ENCODE results near the gene TP53I13.

Gene TP53I13

DNA sequence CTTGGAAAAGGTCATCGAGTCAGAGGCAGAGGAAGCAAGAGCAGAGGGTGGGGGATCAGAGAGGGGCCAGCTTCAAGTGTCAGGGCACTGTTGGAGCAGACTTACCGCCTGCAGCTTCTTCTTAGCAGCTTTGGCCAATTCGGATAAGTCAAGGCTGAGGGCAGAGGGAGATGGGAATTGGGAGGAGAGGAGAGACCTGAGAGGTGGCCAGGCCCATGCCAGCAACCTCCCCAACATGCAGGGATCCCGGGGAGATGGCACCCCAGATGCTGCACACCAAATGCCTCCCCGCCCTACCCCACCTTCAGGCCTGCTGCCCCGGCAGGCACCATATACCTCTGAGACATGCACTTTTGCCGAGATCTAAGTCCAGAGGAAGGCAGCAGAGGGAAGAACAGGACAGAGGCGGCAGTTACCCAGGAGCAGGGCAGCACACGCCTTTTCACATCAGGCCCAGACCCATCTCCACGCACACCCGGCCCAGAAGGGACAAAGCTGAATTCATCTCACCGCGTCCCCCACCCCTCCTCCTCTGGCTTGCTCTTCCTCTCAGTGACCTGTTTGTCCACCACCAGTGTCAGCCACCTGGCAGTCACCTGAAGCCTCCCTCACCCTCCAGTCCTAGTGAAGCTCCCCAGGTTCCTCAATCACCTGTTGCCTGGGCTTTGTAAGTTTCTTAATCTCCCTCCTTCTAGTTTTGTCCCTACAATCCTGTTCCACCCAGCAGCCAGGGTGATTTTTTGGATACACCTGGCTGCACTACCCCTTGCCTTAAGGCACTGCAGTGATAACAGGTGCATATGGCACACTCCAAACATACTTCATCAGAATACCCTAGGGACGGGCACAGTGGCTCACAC, 10.4 kb downstream of the TP53I13 start:
- no peak for DNase-seq (ENCODE audit: low spot score in 2 of 2)
- peaks cover 17% of the 10 kb centered on the region for H3K36me3 Mint-ChIP-seq (ENCODE audit: insufficient read depth)
- H3K4me1 Mint-ChIP-seq, result peaks cover 15% of the 10 kb centered on the region

DNA sequence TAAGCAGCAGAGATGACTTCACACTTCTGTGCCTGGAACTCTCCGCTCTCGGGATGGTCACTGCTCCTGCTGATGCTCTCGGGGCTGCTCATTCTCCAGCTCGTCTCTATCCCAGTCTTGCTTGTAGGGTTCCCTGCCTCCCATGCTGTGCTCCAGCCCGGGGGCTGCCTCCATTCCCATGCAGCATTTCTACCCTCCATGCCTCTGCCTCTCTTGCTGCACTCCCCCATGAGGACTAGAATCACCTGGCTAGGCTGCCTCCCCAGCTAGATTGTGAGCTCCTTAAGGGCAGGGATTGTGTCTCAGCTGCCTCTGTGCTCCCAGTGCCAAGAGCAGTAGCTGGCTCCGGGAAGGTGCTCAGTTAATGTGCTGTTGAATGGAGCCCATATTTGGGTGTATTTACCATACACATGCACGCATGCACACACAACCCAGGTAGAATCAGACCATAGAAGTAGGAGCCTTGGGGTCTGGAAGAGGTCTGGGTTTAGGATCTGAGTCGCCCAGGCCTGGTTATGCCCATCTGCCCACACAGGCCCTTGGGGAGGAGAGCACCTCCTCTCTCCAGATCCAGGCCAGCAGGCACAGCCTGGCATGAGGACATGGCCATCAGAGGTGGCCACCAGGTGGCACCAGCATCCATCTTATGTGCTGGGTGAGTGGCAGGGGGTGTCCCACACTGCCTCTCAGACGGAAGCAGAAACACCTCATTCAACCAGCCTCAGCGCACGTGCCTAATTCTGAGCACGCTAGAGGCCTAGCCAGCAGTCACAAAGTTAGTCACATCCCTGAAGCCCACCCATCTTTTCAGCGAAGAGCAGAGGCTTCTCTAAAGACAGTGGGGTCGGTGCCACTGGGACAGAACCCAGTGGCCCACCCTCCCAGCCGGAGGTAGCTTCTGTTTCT, 11.6 kb downstream of the TP53I13 start:
- H3K36me3 Mint-ChIP-seq (ENCODE audit: insufficient read depth), result peaks cover 13% of the 10 kb centered on the region
- ATAC-seq (replicated peaks; ENCODE audit: extremely low read depth, poor library complexity, severe bottlenecking) (peak; percentile 99), DNase-seq (ENCODE audit: low spot score in 2 of 2) (peak; percentile 86 to 89)
- no peaks in the 10 kb centered on the region for H3K9me3 Mint-ChIP-seq
- H3K27me3 Mint-ChIP-seq, result no peaks in the 10 kb centered on the region
- peaks cover 20% of the 10 kb centered on the region for H3K4me1 Mint-ChIP-seq
- H3K27ac Mint-ChIP-seq (ENCODE audit: low read depth), result no peak overlapping the region
- no peak overlapping the region for H3K4me3 Mint-ChIP-seq

More for the DNA sequence above, 10.4 kb downstream of the TP53I13 start:
- ATAC-seq (replicated peaks; ENCODE audit: extremely low read depth, poor library complexity, severe bottlenecking), result no peak
- Mint-ChIP-seq H3K27ac (ENCODE audit: low read depth) (no peak overlapping the region), H3K4me3 (no peak overlapping the region), H3K9me3 (no peaks in the 10 kb centered on the region), H3K27me3 (no peaks in the 10 kb centered on the region)

GRCh38 chr17:29581583-29582253, 13.2 kb downstream of the TP53I13 start:
- Mint-ChIP-seq H3K36me3 (ENCODE audit: insufficient read depth) (peaks cover 10% of the 10 kb centered on the region), H3K27ac (ENCODE audit: low read depth) (no peak overlapping the region), H3K9me3 (no peaks in the 10 kb centered on the region), H3K4me1 (peaks cover 33% of the 10 kb centered on the region), H3K4me3 (no peak overlapping the region), H3K27me3 (no peaks in the 10 kb centered on the region)
- ATAC-seq (replicated peaks; ENCODE audit: extremely low read depth, poor library complexity, severe bottlenecking), result no peak
- no peak for DNase-seq (ENCODE audit: low spot score in 2 of 2)

DNA sequence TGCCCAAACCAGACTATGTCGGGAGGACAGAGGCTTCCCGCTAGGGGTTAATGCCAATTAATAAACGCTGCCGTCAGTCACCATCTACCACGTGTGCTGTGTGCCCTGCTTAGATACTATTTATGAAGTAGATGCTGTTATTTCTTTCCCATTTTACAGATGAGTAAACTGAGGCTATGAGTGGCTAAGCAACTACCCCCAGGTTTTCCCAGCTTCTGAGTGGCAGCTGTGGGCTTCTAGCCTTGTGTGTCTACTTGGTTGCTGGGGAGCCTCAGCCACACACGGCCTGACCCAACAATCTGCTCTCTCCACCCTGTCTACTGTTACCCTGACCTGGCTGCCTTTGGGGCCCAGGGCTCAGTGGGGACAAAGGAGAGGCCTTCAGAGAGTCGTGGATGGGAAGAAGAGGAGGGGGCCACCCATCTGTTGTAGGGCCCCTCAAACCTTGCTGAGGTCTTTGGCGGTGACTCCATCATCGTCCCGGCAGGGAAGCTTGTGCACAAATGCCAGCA, 13.8 kb downstream of the TP53I13 start:
- Mint-ChIP-seq H3K27ac (ENCODE audit: low read depth) (no peak overlapping the region), H3K9me3 (no peaks in the 10 kb centered on the region), H3K4me1 (peaks cover 38% of the 10 kb centered on the region), H3K27me3 (no peaks in the 10 kb centered on the region), H3K36me3 (ENCODE audit: insufficient read depth) (peaks cover 10% of the 10 kb centered on the region), H3K4me3 (no peak overlapping the region)
- ATAC-seq (replicated peaks; ENCODE audit: extremely low read depth, poor library complexity, severe bottlenecking) (no peak), DNase-seq (ENCODE audit: low spot score in 2 of 2) (no peak)

- Mint-ChIP-seq H3K4me1 (peaks cover 43% of the 10 kb centered on the region), H3K27me3 (no peaks in the 10 kb centered on the region), H3K9me3 (no peaks in the 10 kb centered on the region), H3K36me3 (ENCODE audit: insufficient read depth) (peaks cover 10% of the 10 kb centered on the region), H3K4me3 (no peak overlapping the region), H3K27ac (ENCODE audit: low read depth) (no peak overlapping the region)
- ATAC-seq (replicated peaks; ENCODE audit: extremely low read depth, poor library complexity, severe bottlenecking) (no peak), DNase-seq (ENCODE audit: low spot score in 2 of 2) (no peak)
Observed at GRCh38 chr17:29582772-29583171, 14.3 kb downstream of the TP53I13 start.

- H3K4me3 Mint-ChIP-seq, result no peak overlapping the region
- no peaks in the 10 kb centered on the region for H3K27me3 Mint-ChIP-seq
- no peak overlapping the region for H3K27ac Mint-ChIP-seq (ENCODE audit: low read depth)
- peaks cover 10% of the 10 kb centered on the region for H3K36me3 Mint-ChIP-seq (ENCODE audit: insufficient read depth)
- H3K9me3 Mint-ChIP-seq, result no peaks in the 10 kb centered on the region
- ATAC-seq (replicated peaks; ENCODE audit: extremely low read depth, poor library complexity, severe bottlenecking) (no peak), DNase-seq (ENCODE audit: low spot score in 2 of 2) (no peak)
- peaks cover 49% of the 10 kb centered on the region for H3K4me1 Mint-ChIP-seq
Observed at GRCh38 chr17:29583324-29584248, 15.1 kb downstream of the TP53I13 start.

DNA sequence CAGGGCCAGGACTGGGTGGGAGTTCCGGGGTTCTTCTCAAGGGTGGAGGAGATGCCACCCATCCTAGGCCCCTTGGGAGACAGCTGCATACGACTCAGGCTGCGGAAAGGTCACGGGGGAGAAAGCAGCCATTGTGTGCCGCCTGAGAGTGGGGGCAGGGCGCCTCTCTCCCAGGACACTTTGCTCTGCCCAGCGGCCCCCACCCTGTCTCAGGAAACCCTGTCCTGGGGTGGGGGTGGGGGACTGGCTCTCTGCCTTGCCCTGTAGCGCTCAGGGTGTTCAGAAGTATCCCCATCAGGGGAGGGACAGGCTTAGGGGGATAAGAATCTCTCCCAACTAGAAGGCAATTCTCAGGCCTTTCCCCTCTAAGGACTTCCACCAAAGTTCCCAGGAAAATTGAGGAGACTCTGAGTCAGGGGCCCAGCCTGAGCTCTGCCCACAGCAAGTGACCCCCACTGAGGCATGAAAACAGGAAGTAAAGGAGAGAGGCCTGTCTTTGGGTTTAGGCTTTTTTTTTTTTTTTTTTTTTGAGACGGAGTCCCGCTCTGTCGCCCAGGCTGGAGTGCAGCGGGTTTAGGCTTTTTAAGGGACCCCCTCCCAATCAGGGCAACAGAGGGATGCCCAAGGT, 16.1 kb downstream of the TP53I13 start:
- H3K9me3 Mint-ChIP-seq, result no peaks in the 10 kb centered on the region
- DNase-seq (ENCODE audit: low spot score in 2 of 2) (no peak), ATAC-seq (replicated peaks; ENCODE audit: extremely low read depth, poor library complexity, severe bottlenecking) (no peak)
- H3K4me3 Mint-ChIP-seq, result no peak overlapping the region
- peaks cover 10% of the 10 kb centered on the region for H3K36me3 Mint-ChIP-seq (ENCODE audit: insufficient read depth)
- no peaks in the 10 kb centered on the region for H3K27me3 Mint-ChIP-seq
- no peak overlapping the region for H3K27ac Mint-ChIP-seq (ENCODE audit: low read depth)
- H3K4me1 Mint-ChIP-seq, result peaks cover 49% of the 10 kb centered on the region

DNA sequence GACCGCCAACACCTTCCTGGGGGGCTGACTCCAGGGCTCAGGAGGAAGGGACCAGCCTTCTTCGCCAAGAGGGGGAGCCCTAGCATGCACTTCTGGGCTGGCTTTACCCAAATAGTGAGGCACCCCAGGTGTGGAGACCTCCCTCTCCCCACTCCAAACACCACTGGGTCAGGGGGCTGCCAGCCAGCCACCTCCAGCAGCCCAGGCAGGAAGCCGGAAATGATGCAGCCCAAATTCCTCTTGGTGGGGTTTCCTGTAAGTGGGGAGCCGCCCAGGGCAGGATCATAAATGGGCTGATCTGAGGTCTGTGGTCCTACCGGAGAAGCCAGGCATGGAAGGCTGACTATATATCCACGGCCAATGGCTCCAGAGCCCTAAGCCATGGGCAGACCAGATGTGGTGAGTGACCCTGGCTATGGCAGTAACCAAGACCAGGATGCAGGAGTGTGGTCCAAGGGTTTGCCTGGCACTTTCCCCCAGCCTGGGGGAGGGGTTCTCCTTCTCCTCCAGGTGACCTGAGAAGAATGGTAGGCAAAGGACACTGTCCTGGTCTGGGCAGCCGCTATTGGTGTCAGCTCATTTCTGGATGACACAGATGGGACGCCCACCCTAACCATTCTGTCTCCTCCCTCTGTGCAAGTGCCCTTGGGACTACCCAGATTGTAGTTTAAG, 16.7 kb downstream of the TP53I13 start:
- H3K4me3 Mint-ChIP-seq, result no peak overlapping the region
- no peaks in the 10 kb centered on the region for H3K27me3 Mint-ChIP-seq
- no peak for DNase-seq (ENCODE audit: low spot score in 2 of 2)
- H3K4me1 Mint-ChIP-seq, result peaks cover 51% of the 10 kb centered on the region
- ATAC-seq (replicated peaks; ENCODE audit: extremely low read depth, poor library complexity, severe bottlenecking), result no peak
- H3K36me3 Mint-ChIP-seq (ENCODE audit: insufficient read depth), result peaks cover 10% of the 10 kb centered on the region
- peak overlapping the region; percentile 8 for H3K27ac Mint-ChIP-seq (ENCODE audit: low read depth)
- no peaks in the 10 kb centered on the region for H3K9me3 Mint-ChIP-seq

DNA sequence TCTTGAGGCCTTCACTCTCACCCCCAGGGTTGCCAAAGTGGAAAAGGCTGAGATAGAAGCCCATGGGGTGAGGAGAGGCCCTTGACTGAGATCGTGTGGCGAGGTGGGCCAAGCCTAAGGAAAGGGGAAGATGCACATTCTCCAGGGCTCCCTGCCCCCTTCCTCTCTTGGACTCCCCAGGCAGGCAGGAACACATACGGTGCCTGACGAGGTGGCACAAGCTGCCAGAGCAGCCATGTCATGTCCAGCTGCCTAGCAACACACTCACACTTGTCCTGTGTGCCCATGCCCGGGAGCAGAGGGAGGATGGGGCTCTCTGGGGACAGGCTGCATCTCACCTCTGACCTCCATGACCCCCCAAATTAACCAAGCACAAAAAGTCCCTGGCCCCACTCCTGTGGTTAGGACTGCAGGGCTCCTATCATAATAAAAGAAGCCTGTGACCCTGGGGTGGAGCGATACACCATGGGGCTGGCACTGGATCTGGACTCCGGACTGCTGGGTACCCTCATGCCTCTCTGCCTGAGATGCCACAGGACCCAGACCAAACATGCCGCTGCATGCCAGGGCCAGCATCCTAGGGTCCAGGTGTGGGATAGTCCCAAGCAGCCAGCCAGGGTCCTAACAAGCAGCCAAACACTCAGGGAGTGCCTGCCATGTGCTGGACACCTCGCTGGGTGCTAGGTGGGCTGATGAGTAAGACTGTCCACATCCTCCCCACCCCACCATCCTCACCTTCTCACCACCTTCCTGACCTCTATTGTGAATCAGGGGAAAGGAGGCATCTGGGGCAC, 18.4 kb downstream of the TP53I13 start:
- H3K27me3 Mint-ChIP-seq, result no peaks in the 10 kb centered on the region
- no peak for DNase-seq (ENCODE audit: low spot score in 2 of 2)
- no peak for ATAC-seq (replicated peaks; ENCODE audit: extremely low read depth, poor library complexity, severe bottlenecking)
- H3K9me3 Mint-ChIP-seq, result no peaks in the 10 kb centered on the region
- no peak overlapping the region for H3K27ac Mint-ChIP-seq (ENCODE audit: low read depth)
- H3K4me3 Mint-ChIP-seq, result peak overlapping the region; percentile 87
- H3K4me1 Mint-ChIP-seq, result peaks cover 63% of the 10 kb centered on the region
- peaks cover 7% of the 10 kb centered on the region for H3K36me3 Mint-ChIP-seq (ENCODE audit: insufficient read depth)

- H3K4me3 Mint-ChIP-seq, result peak overlapping the region; percentile 87
- H3K4me1 Mint-ChIP-seq, result peaks cover 67% of the 10 kb centered on the region
- peak overlapping the region; percentile 89 for H3K27ac Mint-ChIP-seq (ENCODE audit: low read depth)
- peaks cover 6% of the 10 kb centered on the region for H3K36me3 Mint-ChIP-seq (ENCODE audit: insufficient read depth)
- ATAC-seq (replicated peaks; ENCODE audit: extremely low read depth, poor library complexity, severe bottlenecking), result no peak
- no peaks in the 10 kb centered on the region for H3K27me3 Mint-ChIP-seq
- no peak for DNase-seq (ENCODE audit: low spot score in 2 of 2)
- H3K9me3 Mint-ChIP-seq, result no peaks in the 10 kb centered on the region
Observed at GRCh38 chr17:29587591-29587990, 19.1 kb downstream of the TP53I13 start.

All from central memory CD8-positive, alpha-beta T cell (primary cell).